Lung (tissue), 12 donors: ENCODE data around the gene RRN3. TPM values are rescaled to one million over a fixed set of nuclear protein-coding genes. Genes with fewer than 3 reads are reported as not detected.
"Not testable (repeated sequence)": the region's sequence is repeated elsewhere in the genome, so short reads cannot be mapped to it uniquely, and the experiment has no call there.

ENCODE experiments used
- ATAC-seq: fragments of 200-7000 bp; cut with Tn5 transposase; one replicate; pipeline ENCODE4 v1.9.1; 2020; ENCODE audit warnings: moderate number of reproducible peaks; ENCODE audit not compliant: insufficient read depth, low FRiP score
- DNase-seq, 3 donors: peaks; one replicate each; pipeline ENCODE4 v3.0.0-alpha.2; 2013 to 2017
- H3K27ac ChIP-seq, 2 donors: one replicate each; pipeline ENCODE4 v1.5.1; 2013; ENCODE audit warnings: mild to moderate bottlenecking in 2 of 2, moderate library complexity in 2 of 2, control low read depth in 1 of 2, inconsistent platforms in 1 of 2, low read depth in 1 of 2, low read length in 1 of 2
- H3K27me3 ChIP-seq, 3 donors: one replicate each; pipeline ENCODE4 v1.5.1; 2013; ENCODE audit warnings: low read length in 2 of 3; ENCODE audit not compliant: control insufficient read depth in 3 of 3, insufficient read depth in 3 of 3
- H3K36me3 ChIP-seq, 4 donors: one replicate each; pipeline ENCODE4 v1.5.1; 2013; ENCODE audit warnings: low read length in 4 of 4, mild to moderate bottlenecking in 1 of 4, moderate library complexity in 1 of 4; ENCODE audit not compliant: control insufficient read depth in 4 of 4, insufficient read depth in 4 of 4
- H3K4me1 ChIP-seq, 5 donors: one replicate each; pipeline ENCODE4 v1.5.1; 2013; ENCODE audit warnings: low read length in 5 of 5, mild to moderate bottlenecking in 2 of 5, moderate library complexity in 1 of 5; ENCODE audit not compliant: control insufficient read depth in 5 of 5, insufficient read depth in 5 of 5
- H3K4me3 ChIP-seq: one replicate; pipeline ENCODE4 v1.5.1; 2013; ENCODE audit warnings: mild to moderate bottlenecking, control low read depth, moderate library complexity
- H3K9ac ChIP-seq, 2 donors: one replicate each; pipeline ENCODE4 v1.5.1; 2013; ENCODE audit warnings: low read length in 2 of 2, control low read depth in 1 of 2; ENCODE audit not compliant: insufficient read depth in 1 of 2
- H3K9me3 ChIP-seq, 4 donors: one replicate each; pipeline ENCODE4 v1.5.1; 2013; ENCODE audit warnings: low read length in 3 of 4, mild to moderate bottlenecking in 1 of 4, moderate library complexity in 1 of 4; ENCODE audit not compliant: control insufficient read depth in 4 of 4, insufficient read depth in 3 of 4
- WGBS, 2 donors: extraction: QIAGEN DNeasy Blood & Tissue Kit; methylation state at CpG; one replicate each; pipeline ENCODE4 v1.1.7; 2013; 5-methylcytosine and 5-hydroxymethylcytosine counted together
- polyA plus RNA-seq, 2 donors: library from polyadenylated mRNA; stranded (reverse); fragments of 200-250 nt; gene quantifications; one replicate each; pipeline ENCODE4 v1.2.1, GENCODE V29; 2013
- total RNA-seq, 2 donors: library from RNA; depleted of rRNA in 1 of 2; stranded (reverse); fragments of >200 nt in 1 of 2; gene quantifications; one replicate each; pipeline ENCODE4 v1.2.1, GENCODE V29; 2014 to 2021
- TF ChIP-seq, protein P1 (sequence below): IDR thresholded peaks from 2 replicates; pipeline ENCODE4 v1.5.1; 2012; ENCODE audit warnings: mild to moderate bottlenecking; ENCODE audit errors: control extremely low read depth, extremely low read depth
- donor health status: control.
- donor health status: control.
- donor health status: Bipolar disorder and iron deficiency.
- donor health status: healthy.
- donor health status: DM: yes; HTN: yes; CAD: no.

Gene RRN3
- total and polyA plus RNA-seq, 4 donors: 11.1 to 43.1 (median 19.3) TPM

DNA sequence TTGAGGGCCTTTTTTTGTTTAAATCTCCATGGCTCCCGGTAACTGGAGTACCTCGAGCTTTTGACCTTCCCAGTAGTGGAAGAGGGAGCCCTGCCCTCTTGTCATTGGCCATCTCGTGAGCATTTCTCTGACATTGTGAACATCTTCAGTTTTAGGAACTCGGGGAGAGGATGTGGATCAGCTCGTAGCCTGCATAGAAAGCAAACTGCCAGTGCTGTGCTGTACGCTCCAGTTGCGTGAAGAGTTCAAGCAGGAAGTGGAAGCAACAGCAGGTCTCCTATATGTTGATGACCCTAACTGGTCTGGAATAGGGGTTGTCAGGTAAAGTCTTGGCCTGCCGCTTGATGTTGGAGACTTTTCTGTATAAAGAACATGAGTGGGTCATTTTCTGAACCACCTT is 62.5 kb downstream of the RRN3 start:
- 55 to 81% methylated on average over 8 of the region's 8 CpGs for WGBS, 2 donors
- DNase-seq (no peak), ATAC-seq (no peak)
- Histone ChIP-seq H3K4me1 (no peaks in the 10 kb centered on the region), H3K27me3 (no peaks in the 10 kb centered on the region), H3K4me3 (no peak overlapping the region), H3K9me3 (no peaks in the 10 kb centered on the region), H3K27ac (no peak overlapping the region), H3K9ac (no peak overlapping the region), H3K36me3 (peaks cover 6 to 60% (median 37%) of the 10 kb centered on the region in 4 donors)
- TF ChIP-seq, protein P1, sequence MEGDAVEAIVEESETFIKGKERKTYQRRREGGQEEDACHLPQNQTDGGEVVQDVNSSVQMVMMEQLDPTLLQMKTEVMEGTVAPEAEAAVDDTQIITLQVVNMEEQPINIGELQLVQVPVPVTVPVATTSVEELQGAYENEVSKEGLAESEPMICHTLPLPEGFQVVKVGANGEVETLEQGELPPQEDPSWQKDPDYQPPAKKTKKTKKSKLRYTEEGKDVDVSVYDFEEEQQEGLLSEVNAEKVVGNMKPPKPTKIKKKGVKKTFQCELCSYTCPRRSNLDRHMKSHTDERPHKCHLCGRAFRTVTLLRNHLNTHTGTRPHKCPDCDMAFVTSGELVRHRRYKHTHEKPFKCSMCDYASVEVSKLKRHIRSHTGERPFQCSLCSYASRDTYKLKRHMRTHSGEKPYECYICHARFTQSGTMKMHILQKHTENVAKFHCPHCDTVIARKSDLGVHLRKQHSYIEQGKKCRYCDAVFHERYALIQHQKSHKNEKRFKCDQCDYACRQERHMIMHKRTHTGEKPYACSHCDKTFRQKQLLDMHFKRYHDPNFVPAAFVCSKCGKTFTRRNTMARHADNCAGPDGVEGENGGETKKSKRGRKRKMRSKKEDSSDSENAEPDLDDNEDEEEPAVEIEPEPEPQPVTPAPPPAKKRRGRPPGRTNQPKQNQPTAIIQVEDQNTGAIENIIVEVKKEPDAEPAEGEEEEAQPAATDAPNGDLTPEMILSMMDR: no peak

DNA sequence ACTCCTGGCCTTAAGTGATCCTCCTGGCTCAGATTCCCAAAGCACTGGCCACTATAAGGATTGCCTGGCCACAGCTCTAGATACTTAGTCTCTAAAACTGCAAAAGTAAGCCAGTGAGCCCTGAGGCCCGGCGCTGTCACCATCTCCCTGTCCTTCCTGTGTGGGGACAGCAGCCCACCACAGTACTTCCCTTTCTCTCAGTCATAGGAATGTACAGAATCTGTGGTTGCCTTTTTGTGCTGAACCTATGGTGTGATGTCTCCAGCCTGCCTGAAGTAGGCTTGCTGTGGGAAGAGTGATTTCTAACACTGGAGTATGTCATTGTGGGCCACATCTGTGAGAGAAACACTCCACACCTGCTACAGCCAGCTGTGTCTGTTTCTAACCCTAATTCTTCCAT is 62.9 kb downstream of the RRN3 start:
- Histone ChIP-seq H3K4me1 (no peaks in the 10 kb centered on the region), H3K9me3 (no peaks in the 10 kb centered on the region), H3K9ac (no peak overlapping the region), H3K36me3 (peaks cover 3 to 59% (median 33%) of the 10 kb centered on the region in 4 donors), H3K27me3 (no peaks in the 10 kb centered on the region), H3K27ac (no peak overlapping the region), H3K4me3 (no peak overlapping the region)
- TF ChIP-seq, protein P1: no peak
- ATAC-seq (no peak), DNase-seq (no peak)
- 31 to 59% methylated on average over 2 of the region's 2 CpGs for WGBS, 2 donors

DNA sequence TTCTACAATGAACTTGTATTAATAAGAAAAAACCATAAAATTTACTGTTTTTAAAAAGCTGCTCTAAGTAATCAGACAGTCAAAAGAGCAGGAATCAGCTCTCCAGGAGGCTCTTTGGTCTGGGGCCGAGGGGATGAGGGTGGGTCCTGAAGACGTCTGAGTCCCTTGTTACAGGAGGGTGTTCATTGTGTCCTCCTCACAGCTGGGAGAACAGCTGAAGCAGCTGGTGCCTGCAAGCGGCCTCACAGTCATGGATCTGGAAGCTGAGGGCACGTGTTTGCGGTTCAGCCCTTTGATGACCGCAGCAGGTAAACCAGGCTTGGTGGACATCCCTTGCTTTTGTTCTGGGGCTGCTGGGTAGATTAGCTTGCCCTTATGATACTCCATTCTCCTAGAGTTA is 64.3 kb downstream of the RRN3 start:
- H3K27ac ChIP-seq, H3K27me3 ChIP-seq, DNase-seq, H3K9me3 ChIP-seq, H3K4me3 ChIP-seq, ATAC-seq, H3K9ac ChIP-seq, H3K4me1 ChIP-seq: not testable (repeated sequence)
- WGBS, 2 donors: 87 to 90% methylated on average over 6 of the region's 6 CpGs
- H3K36me3 ChIP-seq: peaks cover 3 to 50% (median 26%) of the 10 kb centered on the region in 4 donors

DNA sequence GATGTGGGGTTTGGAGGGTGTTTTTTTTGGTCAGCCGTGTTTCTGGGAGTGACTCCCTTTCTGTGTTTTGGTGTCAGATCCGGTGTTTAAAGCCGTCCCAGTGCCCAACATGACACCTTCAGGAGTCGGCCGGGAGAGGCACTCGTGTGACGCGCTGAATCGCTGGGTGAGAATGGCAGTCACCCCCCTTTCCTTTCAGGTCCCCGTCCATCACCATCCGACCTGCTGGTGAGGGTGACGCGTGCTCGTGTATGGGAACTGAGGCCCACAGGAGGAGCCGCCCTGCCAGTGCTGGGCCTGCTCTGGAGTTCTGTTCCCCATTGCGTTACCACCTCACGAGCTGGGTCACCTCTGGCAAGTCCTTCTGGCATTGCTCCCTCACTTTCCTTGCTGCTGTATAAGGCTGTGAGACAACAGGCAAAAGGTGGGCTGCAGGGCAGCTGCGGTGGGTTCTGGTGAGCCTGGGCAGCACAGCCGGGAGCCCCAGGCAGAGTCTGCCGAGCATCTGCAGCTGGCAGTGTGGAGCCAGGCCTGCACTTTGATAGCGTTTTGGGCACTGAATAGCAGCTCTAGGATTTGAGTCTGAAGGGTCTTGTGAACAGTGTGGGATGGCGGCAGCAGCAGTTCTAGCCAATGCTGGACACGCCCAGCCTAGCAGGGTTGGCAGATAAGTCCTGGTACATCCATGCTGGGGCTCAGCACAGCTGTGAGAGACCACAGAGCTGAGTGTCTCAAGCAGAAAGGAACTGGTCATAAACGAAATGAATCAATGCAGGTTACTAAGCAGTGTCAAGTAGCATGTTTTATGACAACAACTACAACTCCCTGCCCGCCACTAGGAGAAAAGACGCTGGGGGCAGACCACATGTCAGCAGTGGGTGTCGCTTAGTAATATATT is 65.0 kb downstream of the RRN3 start:
- H3K9me3 ChIP-seq, H3K27ac ChIP-seq, H3K27me3 ChIP-seq, ATAC-seq, H3K4me3 ChIP-seq, H3K9ac ChIP-seq, H3K4me1 ChIP-seq, DNase-seq: not testable (repeated sequence)
- 89 to 91% methylated on average over 26 to 27 of the region's 27 CpGs for WGBS, 2 donors
- peaks cover 3 to 48% (median 23%) of the 10 kb centered on the region in 4 donors for H3K36me3 ChIP-seq

DNA sequence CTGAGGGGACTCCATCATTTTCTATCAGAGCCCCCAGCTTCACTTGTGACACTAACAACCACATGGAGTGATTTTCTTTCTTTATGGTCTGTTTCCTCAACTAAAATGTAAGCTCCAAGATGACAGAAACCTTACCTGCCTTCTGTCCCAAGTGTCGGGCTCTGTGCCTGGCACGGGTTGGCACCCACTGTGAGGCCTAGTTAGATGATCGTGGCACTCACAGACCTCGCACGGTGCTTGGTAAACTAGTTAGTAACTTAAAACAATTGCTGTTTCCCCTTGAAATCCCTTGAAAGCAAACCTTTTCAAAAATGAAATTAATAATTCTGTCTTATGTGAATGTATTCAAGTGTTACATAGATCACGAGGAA is 65.7 kb downstream of the RRN3 start:
- ATAC-seq, DNase-seq, H3K27ac ChIP-seq, H3K9me3 ChIP-seq, H3K27me3 ChIP-seq, H3K4me3 ChIP-seq, H3K4me1 ChIP-seq, H3K9ac ChIP-seq: not testable (repeated sequence)
- peaks cover 0 to 46% (median 16%) of the 10 kb centered on the region in 4 donors for H3K36me3 ChIP-seq
- 93 to 97% methylated on average over 6 of the region's 6 CpGs for WGBS, 2 donors

DNA sequence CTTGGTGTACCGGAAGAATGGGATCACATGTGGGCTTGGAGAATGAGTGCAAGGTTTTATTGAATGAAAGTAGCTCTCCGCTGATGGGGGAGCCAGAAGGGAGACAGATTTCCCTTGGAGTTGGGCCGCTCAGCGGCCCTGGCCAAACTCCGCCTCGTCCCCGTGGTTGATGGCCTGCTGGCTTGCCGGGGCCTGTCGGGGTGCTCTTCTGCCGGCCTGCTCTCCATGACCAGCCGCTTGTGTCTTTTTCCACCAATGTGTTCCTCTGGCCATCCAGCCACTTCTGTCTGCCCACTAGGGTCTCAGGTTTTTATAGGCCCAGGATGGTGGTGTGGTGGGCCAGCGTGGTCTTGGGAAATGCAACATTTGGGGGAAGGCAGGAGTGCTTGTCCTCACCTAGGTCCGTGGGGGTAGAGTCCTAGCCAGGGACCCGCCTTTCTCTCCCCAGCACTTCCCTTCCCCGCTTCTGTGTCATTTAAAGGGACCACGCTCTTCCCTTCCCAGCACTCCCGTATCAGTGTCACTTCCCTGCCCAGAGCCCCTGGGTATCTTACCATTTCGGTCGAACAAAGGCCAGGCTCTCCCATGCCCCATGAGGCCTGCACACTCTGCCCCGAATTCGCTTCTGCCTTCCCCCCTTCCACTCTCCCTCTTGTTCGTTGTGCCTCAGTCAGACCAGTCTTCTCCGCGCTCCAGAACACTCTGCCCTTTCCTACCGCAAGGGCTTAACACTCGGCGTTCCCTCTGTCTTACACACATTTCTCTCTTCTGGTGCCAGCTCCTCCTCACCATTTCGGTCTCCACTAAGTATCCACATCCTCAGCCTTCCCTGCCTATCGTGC is 66.3 kb downstream of the RRN3 start:
- H3K27ac ChIP-seq, H3K4me1 ChIP-seq, H3K9me3 ChIP-seq, DNase-seq, ATAC-seq, H3K27me3 ChIP-seq, H3K9ac ChIP-seq, H3K4me3 ChIP-seq: not testable (repeated sequence)
- peaks cover 3 to 43% (median 10%) of the 10 kb centered on the region in 4 donors for H3K36me3 ChIP-seq
- WGBS, 2 donors: 87 to 89% methylated on average over 29 of the region's 29 CpGs
